ENCODE measurements around the gene OR2T1. TPM values are rescaled to one million over a fixed set of nuclear protein-coding genes. Genes with fewer than 3 reads are reported as not detected.

The OR2T1 gene
- total and polyA plus RNA-seq, 2 of the 13 experiments (the other 11 are each of a cell fraction or from before 2014, with no cell fraction given), result not detected

DNA sequence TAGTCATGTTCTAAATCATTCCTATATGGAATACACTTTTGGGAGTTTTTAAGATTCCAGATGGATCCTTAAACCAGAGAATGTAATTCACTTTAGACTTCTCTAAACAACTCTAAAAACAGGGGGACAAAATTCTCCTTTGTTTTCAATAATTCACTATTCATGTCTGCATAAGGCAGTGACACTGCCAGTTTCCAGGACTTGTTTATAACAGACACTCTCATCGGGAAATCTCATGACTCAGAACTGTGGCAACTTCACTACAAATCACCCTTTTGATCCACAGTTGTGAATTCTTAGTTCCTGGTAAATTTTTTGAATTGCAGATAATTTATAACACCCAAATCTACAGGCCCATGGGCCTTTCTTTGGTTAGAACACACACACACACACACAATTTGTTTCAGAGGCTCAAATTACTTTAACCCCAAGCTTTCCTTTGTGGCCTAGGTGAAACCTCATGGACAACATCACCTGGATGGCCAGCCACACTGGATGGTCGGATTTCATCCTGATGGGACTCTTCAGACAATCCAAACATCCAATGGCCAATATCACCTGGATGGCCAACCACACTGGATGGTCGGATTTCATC, 41.6 kb upstream of the OR2T1 start, which contains the start of gene OR2T4:
OR2T4 (plus strand) TSS at position 545 of the 595 bp plus-strand sequence; CDS start at position 545, 0 bp downstream.
- in situ Hi-C loops (cut with HindIII; ENCODE audit: extremely low pct_ligation_motif_present, low pct_unique_long_range_greater_than_20kb), result no loop called here
- Histone ChIP-seq H3K79me2 (ENCODE audit: insufficient read depth, low read length) (no peaks in the 10 kb centered on the region), H3K4me1 (ENCODE audit: insufficient read depth, low read length) (no peaks in the 10 kb centered on the region), H3K9me3 (ENCODE audit: low read length) (peaks cover 14% of the 10 kb centered on the region), H3K9ac (ENCODE audit: insufficient read depth, low read depth, low read length) (no peak within 1 kb of the TSS), H4K20me1 (ENCODE audit: insufficient read depth, low read length) (no peaks in the 10 kb centered on the region), H3K4me3 (replicated peaks in 1 of 3; ENCODE audit: insufficient read depth in 1 of 3, low read depth in 2 of 3, low read length in 3 of 3) (no peak within 1 kb of the TSS), H3K27me3 (ENCODE audit: control insufficient read depth in 1 of 2, insufficient read depth in 2 of 2, low read length in 2 of 2) (no peaks in the 10 kb centered on the region), H3K27ac (ENCODE audit: extremely low read length, insufficient read depth, low read length) (no peak within 1 kb of the TSS), H3K4me2 (ENCODE audit: low read depth, low read length) (no peak within 1 kb of the TSS), H3K36me3 (replicated peaks in 1 of 2; ENCODE audit: control insufficient read depth in 1 of 2, insufficient read depth in 2 of 2, low read length in 2 of 2) (no peaks in the 10 kb centered on the region), H2AFZ (ENCODE audit: low read length) (no peak within 1 kb of the TSS)
- ChIA-PET CTCF (ENCODE audit: low intra/inter-chr PET ratio, low total read pairs) (no interaction called here), POLR2A (no interaction called here)
- intact Hi-C loops (cut with micrococcal nuclease; ENCODE audit: unreplicated experiment), result no loop called here
- no peak for DNase-seq (ENCODE audit: low spot score)
- no peak for FAIRE-seq
- no peak for ATAC-seq
- TF ChIP-seq CENPT (CRISPR knock-in tag; IDR thresholded peaks at IDR 0.05; ENCODE audit: low read depth) (no peak), MTA3 (CRISPR knock-in tag; IDR thresholded peaks at IDR 0.05) (no peak), MXI1 (IDR thresholded peaks at IDR 0.05; ENCODE audit: borderline replicate concordance, low read depth, low read length) (no peak), ZNF615 (CRISPR knock-in tag; IDR thresholded peaks at IDR 0.05; ENCODE audit: borderline replicate concordance) (no peak), HBP1 (CRISPR knock-in tag; IDR thresholded peaks at IDR 0.05; ENCODE audit: low read depth) (no peak), GABPA (IDR thresholded peaks at IDR 0.05; ENCODE audit: low read depth, low read length) (no peak), GABPA (CRISPR knock-in tag; IDR thresholded peaks at IDR 0.05; ENCODE audit: low read depth) (no peak), PCBP1 (IDR thresholded peaks at IDR 0.05; ENCODE audit: borderline replicate concordance, low read depth, low read length) (no peak), SRF (IDR thresholded peaks at IDR 0.05; ENCODE audit: low read depth, low read length) (no peak), MZF1 (CRISPR knock-in tag; IDR thresholded peaks at IDR 0.05; ENCODE audit: borderline replicate concordance) (no peak), ZSCAN21 (CRISPR knock-in tag; IDR thresholded peaks at IDR 0.05; ENCODE audit: borderline replicate concordance) (no peak), CHCHD3 (CRISPR knock-in tag; IDR thresholded peaks at IDR 0.05) (no peak), ZNF782 (CRISPR knock-in tag; IDR thresholded peaks at IDR 0.05; ENCODE audit: borderline replicate concordance) (no peak)
- TF ChIP-seq, protein P1, sequence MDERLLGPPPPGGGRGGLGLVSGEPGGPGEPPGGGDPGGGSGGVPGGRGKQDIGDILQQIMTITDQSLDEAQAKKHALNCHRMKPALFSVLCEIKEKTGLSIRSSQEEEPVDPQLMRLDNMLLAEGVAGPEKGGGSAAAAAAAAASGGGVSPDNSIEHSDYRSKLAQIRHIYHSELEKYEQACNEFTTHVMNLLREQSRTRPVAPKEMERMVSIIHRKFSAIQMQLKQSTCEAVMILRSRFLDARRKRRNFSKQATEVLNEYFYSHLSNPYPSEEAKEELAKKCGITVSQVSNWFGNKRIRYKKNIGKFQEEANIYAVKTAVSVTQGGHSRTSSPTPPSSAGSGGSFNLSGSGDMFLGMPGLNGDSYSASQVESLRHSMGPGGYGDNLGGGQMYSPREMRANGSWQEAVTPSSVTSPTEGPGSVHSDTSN (CRISPR knock-in tag; IDR thresholded peaks at IDR 0.05), result no peak
- 0% methylated on average over 2 of the region's 3 CpGs for WGBS (ENCODE audit: low lambda C conversion rate)
- BruUV-seq (replicated peaks), result no TSS peak
